Measurements from ENCODE around the gene NKIRAS2. TPM values are rescaled to one million over a fixed set of nuclear protein-coding genes. Genes with fewer than 3 reads are reported as not detected.

Gene NKIRAS2
- total and polyA plus RNA-seq, 10 donors = 11.3 to 38.8 (median 22.7) TPM

DNA sequence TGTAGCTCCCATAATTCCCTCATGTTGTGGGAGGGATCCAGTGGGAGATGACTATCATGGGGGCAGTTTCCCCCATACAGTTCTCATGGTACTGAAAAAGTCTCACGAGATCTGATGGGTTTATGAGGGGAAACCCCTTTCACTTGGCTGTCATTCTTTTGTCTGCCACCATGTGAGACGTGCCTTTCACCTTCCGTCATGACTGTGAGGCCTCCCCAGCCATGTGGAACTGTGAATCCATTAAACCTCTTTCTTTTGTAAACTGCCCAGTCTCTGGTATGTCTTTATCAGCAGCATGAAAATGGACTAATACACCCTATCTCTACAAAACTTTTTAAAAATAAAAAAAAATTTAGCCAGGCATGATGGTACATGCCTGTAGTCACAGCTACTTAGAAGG is 36.7 kb downstream of the NKIRAS2 start:
- intact Hi-C loops (cut with DNase I; ENCODE audit: low total_unique reads) = no loop called here
- H3K9me3 ChIP-seq = peaks cover 0 to 4% (median 0%) of the 10 kb centered on the region in 8 donors
- WGBS, 5 donors = 59 to 70% (median 67%) methylated on average over 3 of the region's 3 CpGs
- no peaks in the 10 kb centered on the region for H3K4me1 ChIP-seq
- DNase-seq = no peak
- H3K4me3 ChIP-seq = no peak overlapping the region
- no peak for TF ChIP-seq POLR2AphosphoS5 (IDR thresholded peaks at IDR 0.05)
- no peak for TF ChIP-seq POLR2A (IDR thresholded peaks at IDR 0.05)
- TF ChIP-seq, protein P1, sequence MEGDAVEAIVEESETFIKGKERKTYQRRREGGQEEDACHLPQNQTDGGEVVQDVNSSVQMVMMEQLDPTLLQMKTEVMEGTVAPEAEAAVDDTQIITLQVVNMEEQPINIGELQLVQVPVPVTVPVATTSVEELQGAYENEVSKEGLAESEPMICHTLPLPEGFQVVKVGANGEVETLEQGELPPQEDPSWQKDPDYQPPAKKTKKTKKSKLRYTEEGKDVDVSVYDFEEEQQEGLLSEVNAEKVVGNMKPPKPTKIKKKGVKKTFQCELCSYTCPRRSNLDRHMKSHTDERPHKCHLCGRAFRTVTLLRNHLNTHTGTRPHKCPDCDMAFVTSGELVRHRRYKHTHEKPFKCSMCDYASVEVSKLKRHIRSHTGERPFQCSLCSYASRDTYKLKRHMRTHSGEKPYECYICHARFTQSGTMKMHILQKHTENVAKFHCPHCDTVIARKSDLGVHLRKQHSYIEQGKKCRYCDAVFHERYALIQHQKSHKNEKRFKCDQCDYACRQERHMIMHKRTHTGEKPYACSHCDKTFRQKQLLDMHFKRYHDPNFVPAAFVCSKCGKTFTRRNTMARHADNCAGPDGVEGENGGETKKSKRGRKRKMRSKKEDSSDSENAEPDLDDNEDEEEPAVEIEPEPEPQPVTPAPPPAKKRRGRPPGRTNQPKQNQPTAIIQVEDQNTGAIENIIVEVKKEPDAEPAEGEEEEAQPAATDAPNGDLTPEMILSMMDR (IDR thresholded peaks at IDR 0.05 in 8 of 11, conservative IDR thresholded peaks at IDR 0.05 in 3 of 11) = no peak
- H3K27ac ChIP-seq = no peak overlapping the region
- peaks cover 0 to 38% (median 0%) of the 10 kb centered on the region in 7 donors for H3K27me3 ChIP-seq (replicated peaks in 1 of 7)
- H3K36me3 ChIP-seq = no peaks in the 10 kb centered on the region

DNA sequence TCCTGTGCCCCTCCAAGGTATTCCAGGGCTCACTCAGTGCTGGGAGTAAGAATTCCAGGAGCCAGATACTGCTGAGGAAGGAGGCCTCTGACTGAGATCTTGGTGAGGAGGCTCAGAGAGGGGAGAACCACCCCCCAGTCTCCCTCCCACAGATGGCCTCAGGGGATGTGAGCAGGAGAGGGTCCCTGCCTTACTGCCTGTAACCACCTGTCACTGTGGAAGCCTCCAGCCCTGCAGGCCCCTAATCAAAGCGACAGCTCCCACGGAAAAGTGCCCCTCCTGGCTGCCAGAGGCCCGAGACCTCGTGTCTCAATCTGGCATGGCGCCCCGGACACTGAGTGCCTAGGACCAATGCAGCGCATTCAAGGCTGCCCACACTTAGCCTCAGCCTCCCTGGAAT is 38.2 kb downstream of the NKIRAS2 start:
- TF ChIP-seq, protein P1 (IDR thresholded peaks at IDR 0.05 in 8 of 11, conservative IDR thresholded peaks at IDR 0.05 in 3 of 11) = no peak
- TF ChIP-seq POLR2A (IDR thresholded peaks at IDR 0.05) (no peak), POLR2AphosphoS5 (IDR thresholded peaks at IDR 0.05) (no peak)
- peaks cover 0 to 3% (median 0%) of the 10 kb centered on the region in 6 donors for H3K4me1 ChIP-seq
- intact Hi-C loops (cut with DNase I; ENCODE audit: low total_unique reads) = no loop called here

DNA sequence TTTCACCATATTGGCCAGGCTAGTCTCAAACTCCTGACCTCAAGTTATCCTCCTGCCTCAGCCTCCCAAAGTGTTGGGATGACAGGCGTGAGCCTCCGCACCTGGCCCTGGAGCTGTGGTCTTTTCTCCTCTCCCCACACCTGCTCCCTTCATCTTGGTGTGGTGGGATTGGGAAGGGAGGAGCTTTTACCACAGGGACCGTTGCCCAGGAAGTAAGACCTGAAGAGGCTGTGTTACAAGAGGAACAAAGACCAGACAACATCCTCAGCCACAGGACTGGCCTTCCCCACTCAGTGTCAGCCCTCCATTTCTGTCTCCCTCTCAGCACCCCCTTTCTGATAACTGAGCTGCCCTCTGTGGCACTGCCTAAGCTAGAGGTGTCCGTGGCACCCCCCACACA is 39.9 kb downstream of the NKIRAS2 start:
- H3K4me1 ChIP-seq = peaks cover 0 to 19% (median 4%) of the 10 kb centered on the region in 6 donors
- 53 to 55% (median 55%) methylated on average over 4 of the region's 4 CpGs for WGBS, 5 donors
- H3K4me3 ChIP-seq = no peak overlapping the region
- intact Hi-C loops (cut with DNase I; ENCODE audit: low total_unique reads) = no loop called here
- no peaks in the 10 kb centered on the region for H3K36me3 ChIP-seq
- H3K9me3 ChIP-seq = peaks cover 0 to 4% (median 0%) of the 10 kb centered on the region in 8 donors
- H3K27ac ChIP-seq = no peak overlapping the region
- H3K27me3 ChIP-seq (replicated peaks in 1 of 7) = peaks cover 0 to 14% (median 0%) of the 10 kb centered on the region in 7 donors
- no peak for TF ChIP-seq POLR2AphosphoS5 (IDR thresholded peaks at IDR 0.05)
- TF ChIP-seq POLR2A (IDR thresholded peaks at IDR 0.05) = no peak
- TF ChIP-seq, protein P1 (IDR thresholded peaks at IDR 0.05 in 8 of 11, conservative IDR thresholded peaks at IDR 0.05 in 3 of 11) = no peak
- DNase-seq = no peak

More for the DNA sequence above, 38.2 kb downstream of the NKIRAS2 start:
- Histone ChIP-seq H3K36me3 (no peaks in the 10 kb centered on the region), H3K27me3 (replicated peaks in 1 of 7) (peaks cover 0 to 32% (median 0%) of the 10 kb centered on the region in 7 donors), H3K4me3 (no peak overlapping the region), H3K27ac (no peak overlapping the region), H3K9me3 (peaks cover 0 to 4% (median 0%) of the 10 kb centered on the region in 8 donors)
- 68 to 84% (median 72%) methylated on average over 4 to 7 of the region's 7 CpGs for WGBS, 5 donors
- DNase-seq = no peak

DNA sequence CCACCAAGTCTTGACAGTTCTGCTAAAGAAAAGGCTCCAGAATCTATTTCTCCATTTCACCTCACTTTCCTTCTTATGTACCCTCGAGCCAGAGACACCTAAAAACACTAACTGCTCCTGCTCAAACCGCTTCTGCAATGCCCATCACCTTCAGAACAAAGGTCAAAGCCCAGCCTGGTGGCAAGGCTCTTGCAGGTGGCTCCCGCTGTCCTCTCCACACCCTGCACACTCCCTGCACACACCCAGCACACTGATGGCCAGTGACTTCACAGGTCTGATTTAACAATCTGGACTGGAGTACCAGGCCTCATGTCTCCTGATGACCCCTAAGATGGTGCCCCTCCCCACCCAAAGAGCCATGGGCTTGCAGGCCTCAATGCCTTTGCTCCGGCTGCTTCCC is 40.3 kb downstream of the NKIRAS2 start:
- TF ChIP-seq, protein P1 (IDR thresholded peaks at IDR 0.05 in 8 of 11, conservative IDR thresholded peaks at IDR 0.05 in 3 of 11) = no peak
- TF ChIP-seq POLR2AphosphoS5 (IDR thresholded peaks at IDR 0.05) (no peak), POLR2A (IDR thresholded peaks at IDR 0.05) (no peak)
- intact Hi-C loops (cut with DNase I; ENCODE audit: low total_unique reads) = no loop called here
- Histone ChIP-seq H3K9me3 (peaks cover 0 to 4% (median 0%) of the 10 kb centered on the region in 8 donors), H3K4me3 (no peak overlapping the region), H3K36me3 (no peaks in the 10 kb centered on the region), H3K4me1 (peaks cover 0 to 19% (median 4%) of the 10 kb centered on the region in 6 donors), H3K27me3 (replicated peaks in 1 of 7) (peaks cover 0 to 10% (median 0%) of the 10 kb centered on the region in 7 donors), H3K27ac (no peak overlapping the region)
- 77 to 89% (median 77%) methylated on average over 4 of the region's 4 CpGs for WGBS, 5 donors
- DNase-seq = no peak
